RPMI8226 (cell line): ENCODE results near the gene TCF7L2.
"Not testable (repeated sequence)": the region's sequence is repeated elsewhere in the genome, so short reads cannot be mapped to it uniquely, and the experiment has no call there.

ENCODE experiments used
- DNase-seq: peaks from one replicate; pipeline ENCODE4 v3.0.0-alpha.2; 2015

The TCF7L2 gene

DNA sequence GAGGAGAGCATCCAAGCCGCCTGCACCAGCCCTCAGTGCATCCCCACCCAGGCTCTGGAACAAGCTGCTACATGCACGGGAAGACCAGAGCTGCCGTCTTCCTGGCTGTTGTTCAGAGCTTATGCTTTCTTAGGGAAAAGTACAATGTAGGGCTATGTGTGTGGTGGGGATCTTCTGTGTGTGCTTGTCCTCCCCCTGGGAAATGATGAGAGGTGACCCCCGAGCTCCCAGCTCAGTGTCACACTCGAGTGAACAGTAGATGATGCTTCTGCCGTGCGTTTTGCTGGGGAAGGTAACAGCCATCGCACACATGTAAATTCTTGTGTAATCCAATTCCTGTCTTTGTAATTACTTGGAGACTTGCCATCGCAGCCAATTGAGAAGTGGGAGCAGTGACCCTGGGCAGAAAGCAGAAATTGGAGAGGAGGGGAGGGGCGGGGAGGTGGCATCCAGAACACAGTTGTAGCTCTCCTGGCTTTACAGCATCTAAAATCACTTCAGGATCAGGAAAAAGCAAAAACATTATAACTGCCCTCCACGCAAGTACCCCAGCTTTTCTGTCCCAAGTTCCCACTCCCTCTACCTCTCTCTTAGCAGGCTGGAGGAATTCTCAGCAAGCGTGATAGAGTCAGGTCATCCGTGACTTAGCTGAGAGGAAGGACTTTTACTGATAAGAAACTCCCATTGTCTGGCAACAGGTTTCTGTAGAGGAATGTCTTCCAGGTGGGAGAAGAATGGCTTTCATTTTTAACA lies 149.6 kb downstream of the TCF7L2 start:
- DNase-seq: no peak

- no peak for DNase-seq
These were observed 150.2 kb downstream of the TCF7L2 start for GRCh38 chr10:113100281-113100680.

GRCh38 chr10:113103131-113103840 lies 153.2 kb downstream of the TCF7L2 start:
- no peak for DNase-seq

- no peak for DNase-seq
These were observed 154.0 kb downstream of the TCF7L2 start for GRCh38 chr10:113104047-113104446.

GRCh38 chr10:113108194-113108835 lies 158.3 kb downstream of the TCF7L2 start:
- no peak for DNase-seq

DNA sequence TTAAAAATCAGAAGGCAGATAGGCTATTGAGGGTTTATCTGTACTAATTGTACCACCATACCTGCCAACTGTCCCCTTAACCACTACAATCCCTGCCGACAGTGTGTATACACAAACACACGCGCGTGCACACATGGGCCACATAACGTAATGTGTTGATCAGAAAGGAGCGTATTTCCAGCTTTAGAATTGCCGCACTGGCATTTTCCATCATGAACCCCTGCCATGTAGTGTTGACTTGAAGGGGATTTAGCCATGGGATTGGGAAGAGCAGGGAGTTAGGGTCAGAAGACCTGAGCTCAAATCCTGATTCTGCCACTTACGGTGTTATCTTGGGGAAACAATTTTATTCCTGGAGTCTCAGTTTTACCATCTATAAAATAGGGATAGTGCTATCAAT lies 158.9 kb downstream of the TCF7L2 start:
- DNase-seq: no peak

DNA sequence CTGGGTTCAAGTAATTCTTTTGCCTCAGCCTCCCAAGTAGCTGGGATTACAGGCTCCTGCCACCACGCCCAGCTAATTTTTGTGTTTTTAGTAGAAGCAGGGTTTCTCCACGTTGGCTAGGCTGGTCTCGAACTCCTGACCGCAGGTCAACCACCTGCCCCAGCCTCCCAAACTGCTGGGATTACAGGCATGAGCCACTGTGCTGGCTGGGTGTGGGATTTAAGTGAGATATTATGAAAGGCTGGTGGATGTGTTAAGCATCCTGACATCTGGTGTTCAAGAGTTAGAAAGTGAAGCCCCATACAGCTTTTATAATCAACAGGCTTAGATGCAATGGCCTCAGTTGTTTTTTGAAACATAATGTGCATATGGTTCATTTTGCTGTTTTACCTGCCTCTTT lies 159.4 kb downstream of the TCF7L2 start:
- DNase-seq: not testable (repeated sequence)

DNA sequence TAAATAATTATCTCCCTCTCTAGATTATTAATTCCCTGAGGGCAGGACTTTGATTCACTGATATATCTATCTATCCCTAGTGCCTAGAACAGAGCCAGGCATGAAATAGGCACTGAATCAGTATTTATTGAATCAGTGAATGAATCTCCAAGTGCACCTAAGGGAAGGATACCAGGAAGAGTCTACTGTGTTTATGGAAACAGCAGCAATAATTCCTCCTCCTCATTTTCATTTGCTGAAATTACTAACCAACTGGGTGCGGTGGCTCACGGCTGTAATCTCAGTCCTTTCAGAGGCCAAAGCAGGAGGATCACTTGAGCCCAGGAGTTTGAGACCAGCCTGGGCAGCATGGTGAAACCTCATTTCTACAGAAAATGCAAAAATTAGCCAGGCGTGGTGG lies 161.2 kb downstream of the TCF7L2 start:
- no peak for DNase-seq

DNA sequence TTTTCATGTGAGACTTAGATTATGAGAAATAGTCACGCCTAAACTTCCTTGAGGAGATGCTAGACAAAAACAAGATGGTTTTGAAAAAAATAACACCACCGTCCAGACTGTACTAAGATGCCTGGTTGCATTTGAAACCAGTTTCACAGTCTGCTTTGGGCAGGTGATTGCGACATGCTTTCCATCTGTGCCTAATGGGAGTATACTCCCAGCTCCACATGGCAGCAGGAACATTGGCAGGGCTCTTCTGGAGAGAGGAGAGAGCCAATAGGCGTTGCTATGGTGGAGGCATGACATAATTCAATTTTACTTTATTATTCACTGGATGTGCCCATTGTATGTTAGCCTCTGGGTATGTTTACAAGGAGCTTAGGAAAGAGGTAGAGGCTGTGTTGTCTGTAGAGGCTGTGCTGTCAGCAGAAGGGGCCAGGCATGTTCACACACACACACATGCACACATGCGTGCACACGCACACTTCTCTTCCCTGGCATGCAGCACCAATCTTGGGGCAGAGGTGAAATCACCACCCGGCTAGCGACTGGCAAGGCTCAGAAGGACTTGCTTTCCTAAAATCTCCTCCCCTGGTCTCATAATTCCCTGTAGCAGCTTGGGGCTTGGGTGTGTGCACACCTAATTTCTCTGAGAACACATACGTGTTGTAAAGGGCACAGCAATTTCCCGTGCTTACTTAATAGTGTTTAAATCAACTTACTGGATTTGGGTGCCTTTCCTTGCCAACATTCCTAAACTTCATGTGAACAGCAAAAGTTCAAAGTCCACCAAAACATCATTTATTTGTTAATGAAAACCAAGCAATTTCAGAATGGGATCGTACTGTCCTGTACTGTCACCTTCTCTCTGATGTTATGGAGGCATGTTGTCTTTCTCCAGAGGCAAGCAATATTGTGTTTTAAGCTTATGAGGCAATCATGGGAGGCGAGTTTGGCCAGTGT lies 162.1 kb downstream of the TCF7L2 start:
- DNase-seq: no peak

DNA sequence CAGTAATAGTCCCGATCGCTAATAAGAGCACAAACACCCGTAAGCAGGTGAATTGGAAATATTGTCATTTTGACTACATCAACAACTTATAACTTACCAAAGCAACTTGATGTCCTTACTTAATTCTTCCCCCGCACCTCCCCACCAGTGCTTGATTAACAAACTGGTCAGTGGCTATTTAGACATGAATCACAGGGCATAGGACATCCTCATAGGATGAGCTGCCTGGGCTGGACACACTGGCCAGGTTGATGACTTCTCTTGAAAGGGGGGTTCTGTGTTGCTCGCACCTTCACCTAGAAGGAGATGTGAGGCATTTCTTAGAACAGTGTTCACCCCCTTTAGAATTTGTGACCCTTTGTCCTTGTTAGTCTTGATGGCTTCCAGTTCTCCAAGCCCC lies 163.2 kb downstream of the TCF7L2 start:
- DNase-seq: no peak

- DNase-seq: no peak
These were observed 163.9 kb downstream of the TCF7L2 start for GRCh38 chr10:113113918-113114317.

GRCh38 chr10:113115556-113115955 lies 165.5 kb downstream of the TCF7L2 start:
- no peak for DNase-seq

DNA sequence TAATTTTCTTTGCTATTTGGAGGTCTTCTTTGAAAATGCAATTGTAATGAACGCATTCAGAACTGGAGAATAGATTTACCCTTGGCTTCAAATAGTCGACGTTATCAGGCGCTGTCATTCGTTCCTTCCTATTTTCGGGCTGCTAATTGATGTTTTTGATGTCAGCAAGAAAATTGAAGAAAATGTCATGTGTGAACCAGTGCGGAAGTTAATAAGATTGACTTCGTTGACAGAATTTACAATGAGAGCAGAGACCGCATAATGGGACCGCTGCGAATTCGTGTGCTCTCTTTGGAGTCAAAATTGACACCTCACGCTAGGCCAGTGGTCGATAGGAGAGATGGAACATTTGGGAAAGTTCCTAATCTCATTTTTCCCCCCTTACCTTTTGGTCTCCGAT lies 168.8 kb downstream of the TCF7L2 start:
- DNase-seq: no peak

GRCh38 chr10:113119801-113120200 lies 169.8 kb downstream of the TCF7L2 start:
- DNase-seq: no peak

- DNase-seq: no peak
These were observed 171.1 kb downstream of the TCF7L2 start for GRCh38 chr10:113121153-113121552.

DNA sequence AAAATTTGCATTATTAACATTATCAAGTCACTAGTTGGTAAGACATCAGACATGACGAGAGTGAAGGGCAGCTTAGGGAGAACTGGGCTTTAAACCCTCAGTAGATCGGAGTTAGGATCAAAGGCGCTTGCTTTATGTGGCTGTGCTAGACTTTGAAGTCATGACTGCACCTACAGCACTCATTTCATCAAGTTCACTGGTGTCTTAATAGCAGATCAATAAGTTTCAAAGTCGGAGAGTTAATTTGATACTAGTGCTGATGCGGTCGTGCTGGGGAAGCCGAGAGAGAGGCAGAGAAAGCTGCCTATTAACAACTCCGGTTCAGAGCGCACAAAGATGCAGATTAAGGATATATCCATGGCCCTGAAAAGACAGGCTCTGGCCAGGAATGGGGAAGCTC lies 172.9 kb downstream of the TCF7L2 start:
- DNase-seq: no peak

GRCh38 chr10:113124724-113125123 lies 174.7 kb downstream of the TCF7L2 start:
- no peak for DNase-seq

- no peak for DNase-seq
These were observed 175.6 kb downstream of the TCF7L2 start for GRCh38 chr10:113125612-113126011.

- DNase-seq: peak; percentile 60
These were observed 176.5 kb downstream of the TCF7L2 start for GRCh38 chr10:113126229-113127201.

DNA sequence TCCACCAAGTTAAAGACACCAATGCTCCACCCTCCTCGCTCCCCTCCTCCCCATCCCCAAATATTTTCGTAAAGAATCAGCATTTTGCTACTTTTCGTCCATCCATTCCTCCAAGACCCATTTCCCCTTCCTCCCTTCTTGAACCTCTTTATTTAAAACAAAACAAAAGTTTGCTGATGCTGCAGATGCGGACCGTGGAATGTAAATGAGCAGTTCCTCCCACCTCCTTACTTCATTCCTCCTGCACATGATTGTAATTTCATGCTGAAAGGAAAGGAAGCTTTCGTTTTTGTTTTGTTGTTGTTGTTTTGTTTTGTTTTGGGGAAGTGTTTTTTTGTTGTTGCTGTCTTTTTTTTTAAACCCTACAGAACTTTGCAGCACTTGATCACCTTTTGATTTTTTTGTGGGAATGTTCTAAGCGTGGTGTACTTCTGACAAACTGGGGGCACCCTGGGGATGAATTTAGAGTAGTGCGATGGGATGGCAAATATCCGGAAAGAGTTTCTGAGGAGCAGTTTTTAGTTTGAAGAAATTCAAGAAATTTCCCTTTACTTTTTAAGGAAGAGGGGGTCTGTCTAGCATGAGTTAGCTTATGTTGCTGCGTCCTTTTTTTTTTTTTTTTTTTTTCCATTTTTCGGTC lies 177.3 kb downstream of the TCF7L2 start:
- DNase-seq: no peak

DNA sequence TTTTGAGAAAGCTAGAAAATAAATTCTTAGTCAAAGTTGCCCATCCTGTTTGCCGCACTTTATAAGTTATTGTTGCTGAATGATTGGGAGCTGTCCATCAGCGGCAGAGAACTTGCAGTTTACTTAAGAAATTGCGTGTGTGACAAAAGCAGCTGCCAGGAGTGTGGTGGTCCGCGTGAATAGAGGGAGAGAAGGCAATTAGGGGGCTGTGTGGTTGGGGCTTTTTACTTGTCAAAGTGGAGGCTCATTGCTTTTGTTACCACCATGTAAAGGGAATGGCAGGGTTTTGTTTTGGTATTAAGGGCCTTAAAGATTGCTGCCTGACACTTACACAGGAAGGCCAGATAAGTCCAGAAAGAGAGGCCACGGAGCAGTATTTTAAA lies 177.8 kb downstream of the TCF7L2 start:
- DNase-seq: no peak
